Measurements from ENCODE around the gene CPO. TPM values are rescaled to one million over a fixed set of nuclear protein-coding genes. Genes with fewer than 3 reads are reported as not detected.

Gene CPO
- total and polyA plus RNA-seq, 2 donors from 2014 or later = 0.41 to 0.90 TPM

DNA sequence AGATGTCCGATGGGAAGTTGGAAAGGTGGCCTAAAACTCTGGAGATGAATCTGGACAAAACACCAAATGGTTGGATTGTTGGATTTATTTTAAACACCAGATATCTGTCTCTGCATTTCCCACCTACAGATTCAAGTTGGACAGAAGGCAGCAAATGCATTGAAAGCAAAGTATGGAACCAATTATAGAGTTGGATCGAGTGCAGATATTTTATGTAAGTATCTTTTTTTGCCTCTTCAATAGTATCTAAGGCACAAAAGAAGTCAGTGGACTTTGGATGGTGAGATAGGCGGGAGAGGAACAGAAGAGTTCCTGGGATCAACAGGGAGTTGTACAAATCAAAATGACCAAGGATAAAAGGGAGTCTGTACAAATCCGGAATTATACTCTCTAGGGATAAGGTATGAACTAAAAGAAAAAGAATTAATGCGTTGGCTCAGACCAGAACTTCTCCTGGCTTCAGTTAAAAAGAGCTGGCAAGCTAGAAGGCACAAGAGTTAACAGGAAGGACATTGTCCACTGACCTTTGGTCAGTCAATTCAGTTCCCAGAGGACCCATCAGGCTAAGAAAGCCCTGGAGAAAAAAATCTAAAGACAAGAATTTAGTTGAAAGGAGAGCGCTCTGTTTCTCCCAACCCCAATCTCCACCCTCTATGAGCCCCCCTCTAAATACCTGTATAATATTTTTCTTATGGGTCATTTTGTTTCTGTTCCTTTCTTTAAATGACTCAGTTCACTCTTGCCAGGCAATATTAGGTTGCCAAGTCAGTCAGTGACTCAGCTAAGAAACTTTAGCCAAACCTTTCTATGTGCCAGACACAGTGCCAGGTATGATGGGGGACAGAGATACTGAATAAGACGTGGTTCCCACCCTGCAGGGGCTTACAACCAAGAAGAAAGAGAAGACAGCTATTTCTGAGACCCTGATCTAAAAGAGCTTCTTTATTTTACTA lies 29.1 kb downstream of the CPO start:
- H3K4me1 ChIP-seq (ENCODE audit: control insufficient read depth in 2 of 3, insufficient read depth in 2 of 3, low read depth in 1 of 3, low read length in 3 of 3) = peaks cover 0 to 3% (median 0%) of the 10 kb centered on the region in 3 donors
- H3K4me3 ChIP-seq (ENCODE audit: low read length in 3 of 3) = no peak overlapping the region
- FAIRE-seq (no peak), DNase-seq (no peak)
- TF ChIP-seq CTCF (IDR thresholded peaks at IDR 0.05; ENCODE audit: borderline replicate concordance, extremely low read depth, insufficient read depth) = no peak
- H3K27me3 ChIP-seq (ENCODE audit: control insufficient read depth, insufficient read depth, low read length) = no peaks in the 10 kb centered on the region
- no peaks in the 10 kb centered on the region for H3K36me3 ChIP-seq (ENCODE audit: control insufficient read depth in 2 of 3, insufficient read depth in 3 of 3, low read length in 3 of 3)
- no peak overlapping the region for H3K9ac ChIP-seq (ENCODE audit: low read length in 3 of 3)
- no peak overlapping the region for H3K27ac ChIP-seq (ENCODE audit: low read depth in 2 of 2, low read length in 2 of 2)
- intact Hi-C loops (cut with DNase I) = no loop called here
- H3K9me3 ChIP-seq (ENCODE audit: control insufficient read depth in 2 of 3, insufficient read depth in 1 of 3, low read length in 3 of 3) = no peaks in the 10 kb centered on the region

DNA sequence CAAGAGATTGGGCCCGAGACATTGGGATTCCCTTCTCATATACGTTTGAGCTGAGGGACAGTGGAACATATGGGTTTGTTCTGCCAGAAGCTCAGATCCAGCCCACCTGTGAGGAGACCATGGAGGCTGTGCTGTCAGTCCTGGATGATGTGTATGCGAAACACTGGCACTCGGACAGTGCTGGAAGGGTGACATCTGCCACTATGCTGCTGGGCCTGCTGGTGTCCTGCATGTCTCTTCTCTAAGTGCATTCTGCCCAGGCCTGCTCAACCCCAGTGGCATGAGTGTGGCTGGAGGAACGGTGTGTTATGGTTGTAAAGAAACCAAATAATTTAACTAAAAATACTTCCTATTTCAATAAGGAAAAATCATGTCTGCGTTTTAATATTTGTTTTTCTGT lies 29.9 kb downstream of the CPO start:
- H3K9ac ChIP-seq (ENCODE audit: low read length in 3 of 3) = no peak overlapping the region
- no peaks in the 10 kb centered on the region for H3K36me3 ChIP-seq (ENCODE audit: control insufficient read depth in 2 of 3, insufficient read depth in 3 of 3, low read length in 3 of 3)
- DNase-seq = no peak
- no peak for TF ChIP-seq CTCF (IDR thresholded peaks at IDR 0.05; ENCODE audit: borderline replicate concordance, extremely low read depth, insufficient read depth)
- H3K4me3 ChIP-seq (ENCODE audit: low read length in 3 of 3) = no peak overlapping the region
- H3K27ac ChIP-seq (ENCODE audit: low read depth in 2 of 2, low read length in 2 of 2) = no peak overlapping the region
- no peaks in the 10 kb centered on the region for H3K27me3 ChIP-seq (ENCODE audit: control insufficient read depth, insufficient read depth, low read length)
- H3K4me1 ChIP-seq (ENCODE audit: control insufficient read depth in 2 of 3, insufficient read depth in 2 of 3, low read depth in 1 of 3, low read length in 3 of 3) = peaks cover 0 to 3% (median 0%) of the 10 kb centered on the region in 3 donors
- FAIRE-seq = no peak
- H3K9me3 ChIP-seq (ENCODE audit: control insufficient read depth in 2 of 3, insufficient read depth in 1 of 3, low read length in 3 of 3) = no peaks in the 10 kb centered on the region
- intact Hi-C loops (cut with DNase I) = no loop called here

DNA sequence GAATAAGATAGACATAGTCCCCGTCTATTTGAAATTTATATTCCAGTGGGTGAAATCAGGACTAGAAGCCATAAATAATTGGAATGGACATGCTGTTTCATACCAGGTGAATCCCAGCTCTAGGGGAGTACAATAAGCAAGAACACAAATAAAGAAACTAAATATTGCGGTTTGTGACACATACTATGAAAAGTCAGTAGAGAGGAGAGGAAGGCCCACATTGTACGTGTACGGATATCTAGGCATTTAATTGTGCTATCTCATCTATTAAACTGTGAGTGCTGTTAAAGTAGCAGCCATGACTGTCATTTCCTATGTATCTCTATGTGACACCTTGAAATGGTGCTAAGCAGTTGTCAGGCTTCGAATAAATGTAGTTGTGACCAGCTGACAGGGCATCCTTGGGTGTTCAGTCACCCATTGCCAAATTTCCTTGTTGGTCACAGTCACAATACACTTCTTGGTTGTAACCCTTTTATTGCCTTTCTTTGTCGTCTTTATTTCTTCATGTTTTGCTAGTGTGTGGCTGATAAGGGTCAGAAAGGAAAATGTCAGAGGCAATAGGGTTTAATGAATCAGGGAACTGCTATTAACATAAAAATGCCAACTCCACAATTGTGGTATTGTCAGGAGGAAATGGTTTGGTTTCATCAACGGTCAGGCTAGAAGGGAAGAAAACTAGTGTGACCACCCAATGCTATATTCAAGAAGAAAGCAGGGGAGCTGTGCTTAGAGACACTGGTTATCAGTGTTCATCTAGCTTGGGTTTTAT lies 31.5 kb downstream of the CPO start:
- FAIRE-seq = no peak
- intact Hi-C loops (cut with DNase I) = no loop called here
- Histone ChIP-seq H3K27me3 (ENCODE audit: control insufficient read depth, insufficient read depth, low read length) (no peaks in the 10 kb centered on the region), H3K4me3 (ENCODE audit: low read length in 3 of 3) (no peak overlapping the region), H3K27ac (ENCODE audit: low read depth in 2 of 2, low read length in 2 of 2) (no peak overlapping the region), H3K36me3 (ENCODE audit: control insufficient read depth in 2 of 3, insufficient read depth in 3 of 3, low read length in 3 of 3) (no peaks in the 10 kb centered on the region), H3K4me1 (ENCODE audit: control insufficient read depth in 2 of 3, insufficient read depth in 2 of 3, low read depth in 1 of 3, low read length in 3 of 3) (peaks cover 0 to 3% (median 0%) of the 10 kb centered on the region in 3 donors), H3K9me3 (ENCODE audit: control insufficient read depth in 2 of 3, insufficient read depth in 1 of 3, low read length in 3 of 3) (no peaks in the 10 kb centered on the region), H3K9ac (ENCODE audit: low read length in 3 of 3) (no peak overlapping the region)
- DNase-seq = no peak
- no peak for TF ChIP-seq CTCF (IDR thresholded peaks at IDR 0.05; ENCODE audit: borderline replicate concordance, extremely low read depth, insufficient read depth)
